ENCODE measurements around the gene PHACTR4. TPM values are rescaled to one million over a fixed set of nuclear protein-coding genes. Genes with fewer than 3 reads are reported as not detected.

Gene PHACTR4
- total and polyA plus RNA-seq, 9 of the 15 experiments (the other 6 are each of a cell fraction or from before 2014, with no cell fraction given), result 6.4 to 43.6 (median 14.2) TPM

- peak; percentile 73 for TF ChIP-seq ETS1 (conservative IDR thresholded peaks at IDR 0.05; ENCODE audit: control insufficient read depth, low read depth, low read length)
- TF ChIP-seq ATF6 (CRISPR knock-in tag; IDR thresholded peaks at IDR 0.05), result no peak
- peak; percentile 57 for TF ChIP-seq ILF3 (IDR thresholded peaks at IDR 0.05; ENCODE audit: borderline replicate concordance)
- peak in 1 of 2 experiments; percentile 11; a peak in 1 of 3 replicates for TF ChIP-seq CBX3 (IDR thresholded peaks at IDR 0.05; ENCODE audit: borderline replicate concordance in 1 of 2, low read length in 2 of 2)
- no peak for TF ChIP-seq ZNF584 (CRISPR knock-in tag; IDR thresholded peaks at IDR 0.05; ENCODE audit: low read depth)
- TF ChIP-seq BRCA1 (IDR thresholded peaks at IDR 0.05), result no peak
- 0 out of 2 replicates have a peak, but pooled peaks have one; percentile 2 for TF ChIP-seq BRCA1 (CRISPR knock-in tag; IDR thresholded peaks at IDR 0.05)
- TF ChIP-seq ZNF639 (CRISPR knock-in tag; conservative IDR thresholded peaks at IDR 0.05 in 1 of 2, IDR thresholded peaks at IDR 0.05 in 1 of 2), result peak in 1 of 2 experiments; percentile 16; a peak in 1 of 4 replicates
- TF ChIP-seq TEAD1 (CRISPR knock-in tag; IDR thresholded peaks at IDR 0.05), result peak in 1 of 2 experiments; percentile 92; a peak in 2 of 4 replicates
- peak; percentile 5; the same call in 1 of the 2 replicates for TF ChIP-seq TEAD4 (IDR thresholded peaks at IDR 0.05; ENCODE audit: low read length)
- TF ChIP-seq TEAD4 (CRISPR knock-in tag; IDR thresholded peaks at IDR 0.05; ENCODE audit: borderline replicate concordance), result no peak
- TF ChIP-seq BCLAF1 (IDR thresholded peaks at IDR 0.05; ENCODE audit: borderline replicate concordance in 1 of 2, control insufficient read depth in 1 of 2, low read depth in 2 of 2, low read length in 1 of 2), result peak; percentile 18 to 93; a peak in 3 of 4 replicates
- TF ChIP-seq MAFF (IDR thresholded peaks at IDR 0.05; ENCODE audit: low read length), result peak; percentile 8
- peak; percentile 91; the same call in 1 of the 2 replicates for TF ChIP-seq NR2F6 (CRISPR knock-in tag; IDR thresholded peaks at IDR 0.05)
- TF ChIP-seq U2AF1 (optimal IDR thresholded peaks at IDR 0.05; ENCODE audit: low read depth, low read length), result peak; percentile 27
Observed at GRCh38 chr1:28510273-28510969, 140.9 kb downstream of the PHACTR4 start (continued).

All from K562 (cell line).